Endodermal cell (in vitro differentiated cells): ENCODE measurements around the gene WBP1. TPM values are rescaled to one million over a fixed set of nuclear protein-coding genes. Genes with fewer than 3 reads are reported as not detected.

Experiments used
- DNase-seq: peaks from one replicate; pipeline ENCODE4 v3.0.0-alpha.2; 2017
- H3K27ac ChIP-seq: 2 replicates; pipeline ENCODE4 v1.5.1; 2013; ENCODE audit warnings: mild to moderate bottlenecking, low read depth, low read length, moderate library complexity
- H3K27me3 ChIP-seq: 2 replicates; pipeline ENCODE4 v1.6.1; 2013; ENCODE audit warnings: mild to moderate bottlenecking, low read length, moderate library complexity; ENCODE audit not compliant: insufficient read depth, control insufficient read depth, poor library complexity, severe bottlenecking
- H3K36me3 ChIP-seq: 2 replicates; pipeline ENCODE4 v1.7.0; 2013; ENCODE audit warnings: mild to moderate bottlenecking, low read length, moderate library complexity; ENCODE audit not compliant: control insufficient read depth, insufficient read depth
- H3K4me1 ChIP-seq: one replicate; pipeline ENCODE4 v1.7.0; 2013; ENCODE audit warnings: low read length; ENCODE audit not compliant: control insufficient read depth, insufficient read depth
- H3K4me3 ChIP-seq: 2 replicates; pipeline ENCODE4 v1.5.1; 2013; ENCODE audit warnings: mild to moderate bottlenecking, low read length, moderate library complexity
- H3K9ac ChIP-seq: 2 replicates; pipeline ENCODE4 v1.6.1; 2013; ENCODE audit warnings: mild to moderate bottlenecking, low read length, moderate library complexity; ENCODE audit not compliant: poor library complexity, severe bottlenecking; ENCODE audit errors: extremely low read depth
- H3K9me3 ChIP-seq: 2 replicates; pipeline ENCODE4 v1.6.1; 2013; ENCODE audit warnings: mild to moderate bottlenecking, low read length, moderate library complexity; ENCODE audit not compliant: control insufficient read depth
- H3K27ac Mint-ChIP-seq: 2 replicates; pipeline ENCODE4 v1.8.0; 2020; ENCODE audit warnings: mixed read lengths
- H3K27me3 Mint-ChIP-seq: 2 replicates; pipeline ENCODE4 v1.8.0; 2021; ENCODE audit warnings: mild to moderate bottlenecking, mixed read lengths; ENCODE audit not compliant: insufficient read depth
- H3K36me3 Mint-ChIP-seq: 2 replicates; pipeline ENCODE4 v1.8.0; 2020; ENCODE audit warnings: low read depth, mixed read lengths
- H3K4me1 Mint-ChIP-seq: 2 replicates; pipeline ENCODE4 v1.8.0; 2020; ENCODE audit warnings: mixed read lengths
- H3K4me3 Mint-ChIP-seq: 2 replicates; pipeline ENCODE4 v1.8.0; 2020; ENCODE audit warnings: mild to moderate bottlenecking, moderate library complexity, mixed read lengths
- H3K9me3 Mint-ChIP-seq: 2 replicates; pipeline ENCODE4 v1.8.0; 2020; ENCODE audit warnings: mild to moderate bottlenecking, mixed read lengths
- CTCF ChIP-seq: fragments of 200-600 bp; sonication (generic); conservative IDR thresholded peaks from 2 replicates; pipeline ENCODE4 v1.5.0; 2021; ENCODE audit warnings: antibody characterized with exemption, mild to moderate bottlenecking
- WGBS, 2 experiments: methylation state at CpG; one replicate each; pipeline versions ENCODE4 v1.1.5 to v1.1.7; 2013; ENCODE audit warnings: missing lambda C conversion rate in 2 of 2, mixed read lengths in 1 of 2; ENCODE audit not compliant: insufficient coverage in 1 of 2, insufficient read length in 1 of 2; 5-methylcytosine and 5-hydroxymethylcytosine counted together
- total RNA-seq, 2 donors: library from RNA; stranded (reverse); fragmentation: NEBNext Ultra II Directional in 1 of 2; extraction: Animal tissue kit (Norgen Biotek cat#: 25700) in 1 of 2; gene quantifications; 2 replicates in 1 of 2; 3 replicates in 1 of 2; pipeline ENCODE4 v1.2.1, GENCODE V29; 2021

Gene WBP1
- total RNA-seq, 2 donors from 2014 or later = 110 to 116 TPM

GRCh38 chr2:74421221-74421870, 36.9 kb upstream of the WBP1 start, which contains the start of the genes C2orf81 and WDR54:
C2orf81 (minus strand) TSS chr2:74421619; CDS start chr2:74421560, 59 bp downstream.
WDR54 (plus strand) TSS chr2:74421730; CDS start chr2:74422154, 424 bp downstream.
- Mint-ChIP-seq H3K4me1 (peaks cover 22% of the 10 kb centered on the region), H3K27me3 (peaks cover 29% of the 10 kb centered on the region), H3K4me3 (peak within 1 kb of the TSS; percentile 90), H3K27ac (peak within 1 kb of the TSS; percentile 96), H3K36me3 (peaks cover 17% of the 10 kb centered on the region), H3K9me3 (no peaks in the 10 kb centered on the region)
- peaks cover 20% of the 10 kb centered on the region for H3K36me3 ChIP-seq
- H3K9me3 ChIP-seq = no peaks in the 10 kb centered on the region
- DNase-seq = peak; percentile 97
- H3K27me3 ChIP-seq = peaks cover 8% of the 10 kb centered on the region
- peaks cover 17% of the 10 kb centered on the region for H3K4me1 ChIP-seq
- H3K4me3 ChIP-seq = peak within 1 kb of the TSS; percentile 94
- no peak for TF ChIP-seq CTCF
- 2 to 9% methylated on average over 8 to 57 of the region's 57 CpGs for WGBS, 2 experiments
- H3K27ac ChIP-seq = peak within 1 kb of the TSS; percentile 79
- peak within 1 kb of the TSS; percentile 74 for H3K9ac ChIP-seq

DNA sequence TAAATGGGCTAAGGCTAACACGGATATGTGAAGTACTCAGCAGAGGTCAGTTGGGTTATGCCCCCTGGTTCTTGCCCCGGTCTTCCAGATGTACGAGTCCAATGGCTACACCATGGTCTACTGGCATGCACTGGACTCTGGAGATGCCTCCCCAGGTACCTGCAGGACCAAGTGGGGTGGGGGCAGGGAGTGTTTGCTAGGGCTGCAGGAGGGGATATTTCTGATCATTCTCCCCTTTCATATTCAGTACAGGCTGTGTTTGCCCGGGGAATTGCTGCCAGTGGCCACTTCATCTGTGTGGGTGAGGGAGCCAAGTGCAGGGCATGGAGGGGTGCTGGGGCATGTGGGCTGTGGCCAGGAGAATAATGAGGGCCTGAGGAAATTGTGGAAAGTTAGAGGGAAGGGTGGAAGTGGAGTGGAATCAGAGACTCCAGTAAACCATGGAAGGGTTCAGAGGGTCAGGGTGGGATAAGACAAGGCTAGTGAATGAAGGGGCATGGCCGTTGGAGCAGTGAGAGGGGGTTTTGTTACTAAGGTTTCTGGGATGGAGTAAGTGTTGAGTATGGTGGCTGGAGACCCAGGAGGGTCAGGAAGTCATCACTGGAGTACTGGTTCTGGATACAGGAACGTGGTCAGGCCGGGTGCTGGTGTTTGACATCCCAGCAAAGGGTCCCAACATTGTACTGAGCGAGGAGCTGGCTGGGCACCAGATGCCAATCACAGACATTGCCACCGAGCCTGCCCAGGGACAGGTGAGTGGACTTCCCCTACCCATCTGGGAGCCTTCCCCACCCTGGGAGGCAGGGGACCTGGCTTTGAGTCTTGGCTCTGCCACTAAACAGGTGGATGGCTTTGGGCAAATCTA, 34.8 kb upstream of the WBP1 start:
- peak overlapping the region; percentile 90 for H3K4me3 Mint-ChIP-seq
- Histone ChIP-seq H3K4me1 (peaks cover 17% of the 10 kb centered on the region), H3K9me3 (no peaks in the 10 kb centered on the region), H3K36me3 (peaks cover 39% of the 10 kb centered on the region), H3K27me3 (peaks cover 8% of the 10 kb centered on the region), H3K9ac (no peak overlapping the region), H3K4me3 (no peak overlapping the region), H3K27ac (no peak overlapping the region)
- TF ChIP-seq CTCF = no peak
- H3K36me3 Mint-ChIP-seq = peaks cover 26% of the 10 kb centered on the region
- peaks cover 40% of the 10 kb centered on the region for H3K4me1 Mint-ChIP-seq
- H3K27me3 Mint-ChIP-seq = peaks cover 28% of the 10 kb centered on the region
- no peaks in the 10 kb centered on the region for H3K9me3 Mint-ChIP-seq
- 92 to 95% methylated on average over 6 to 9 of the region's 9 CpGs for WGBS, 2 experiments
- H3K27ac Mint-ChIP-seq = peak overlapping the region; percentile 44
- no peak for DNase-seq

DNA sequence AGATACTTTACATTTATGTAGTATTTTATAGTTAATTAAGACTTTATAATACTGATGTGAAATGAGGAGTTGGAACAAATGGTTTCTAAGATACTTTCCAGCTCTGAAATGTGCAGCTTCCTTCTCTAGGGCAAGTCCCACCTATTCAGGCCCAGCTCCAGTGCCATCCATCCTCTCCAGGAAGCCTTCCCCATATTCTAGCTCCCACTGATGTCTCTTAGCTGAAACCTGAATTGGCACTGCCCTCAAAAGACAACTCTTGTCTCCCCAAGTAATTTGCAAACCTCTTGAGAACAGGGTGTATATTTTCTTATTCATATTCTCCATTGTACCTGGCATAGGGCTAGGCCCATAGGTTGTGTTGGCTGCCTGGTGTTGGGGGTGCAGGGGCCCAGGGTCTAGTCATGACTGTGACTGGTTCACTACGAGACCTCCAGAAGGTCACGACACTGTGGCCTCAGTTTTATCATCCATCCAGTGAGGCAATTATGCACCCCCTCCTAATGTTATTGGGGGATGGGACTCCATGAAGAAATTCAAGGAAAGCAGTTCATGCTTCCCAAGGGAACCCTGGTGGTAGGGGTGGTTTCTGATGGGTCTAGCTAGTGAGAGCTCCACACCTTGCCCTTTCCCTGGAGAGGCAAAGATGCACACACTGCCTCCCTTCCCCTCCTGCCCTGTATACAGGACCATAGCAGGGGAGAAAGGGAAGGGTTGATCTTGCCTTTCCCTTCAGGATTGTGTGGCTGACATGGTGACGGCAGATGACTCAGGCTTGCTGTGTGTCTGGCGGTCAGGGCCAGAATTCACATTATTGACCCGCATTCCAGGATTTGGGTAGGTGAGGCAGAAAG, 33.9 kb upstream of the WBP1 start:
- no peaks in the 10 kb centered on the region for H3K9me3 Mint-ChIP-seq
- Histone ChIP-seq H3K36me3 (peaks cover 48% of the 10 kb centered on the region), H3K9me3 (no peaks in the 10 kb centered on the region), H3K27ac (no peak overlapping the region), H3K27me3 (peaks cover 8% of the 10 kb centered on the region), H3K9ac (no peak overlapping the region), H3K4me1 (peaks cover 17% of the 10 kb centered on the region), H3K4me3 (no peak overlapping the region)
- peaks cover 28% of the 10 kb centered on the region for H3K27me3 Mint-ChIP-seq
- H3K4me3 Mint-ChIP-seq = no peak overlapping the region
- peaks cover 35% of the 10 kb centered on the region for H3K36me3 Mint-ChIP-seq
- H3K4me1 Mint-ChIP-seq = peaks cover 41% of the 10 kb centered on the region
- peak overlapping the region; percentile 63 for H3K27ac Mint-ChIP-seq
- TF ChIP-seq CTCF = no peak
- WGBS, 2 experiments = 90 to 93% methylated on average over 2 to 5 of the region's 5 CpGs
- DNase-seq = no peak
